Esophagus muscularis mucosa (tissue), 3 donors: ENCODE measurements around the gene TRIM7.

ENCODE experiments used
- POLR2A ChIP-seq: fragments of 450-650 bp; IDR thresholded peaks from one replicate; pipeline ENCODE4 v1.6.1; 2017; ENCODE audit warnings: antibody characterized with exemption, moderate library complexity, mild to moderate bottlenecking, low read depth
- POLR2AphosphoS5 ChIP-seq, 2 donors: sonication (generic); formaldehyde crosslinking; IDR thresholded peaks; one replicate each; pipeline ENCODE4 v1.6.1; 2017; ENCODE audit warnings: antibody characterized with exemption in 2 of 2
- TF ChIP-seq, protein P1 (sequence below), 3 experiments: fragments of 200-600 bp in 2 of 3; fragments of 450-650 bp in 1 of 3; sonication (generic) in 2 of 3; IDR thresholded peaks; one replicate each; pipeline ENCODE4 v1.5.1; 2017 to 2019; ENCODE audit warnings: antibody characterized with exemption in 3 of 3, mild to moderate bottlenecking in 2 of 3, moderate library complexity in 1 of 3

DNA sequence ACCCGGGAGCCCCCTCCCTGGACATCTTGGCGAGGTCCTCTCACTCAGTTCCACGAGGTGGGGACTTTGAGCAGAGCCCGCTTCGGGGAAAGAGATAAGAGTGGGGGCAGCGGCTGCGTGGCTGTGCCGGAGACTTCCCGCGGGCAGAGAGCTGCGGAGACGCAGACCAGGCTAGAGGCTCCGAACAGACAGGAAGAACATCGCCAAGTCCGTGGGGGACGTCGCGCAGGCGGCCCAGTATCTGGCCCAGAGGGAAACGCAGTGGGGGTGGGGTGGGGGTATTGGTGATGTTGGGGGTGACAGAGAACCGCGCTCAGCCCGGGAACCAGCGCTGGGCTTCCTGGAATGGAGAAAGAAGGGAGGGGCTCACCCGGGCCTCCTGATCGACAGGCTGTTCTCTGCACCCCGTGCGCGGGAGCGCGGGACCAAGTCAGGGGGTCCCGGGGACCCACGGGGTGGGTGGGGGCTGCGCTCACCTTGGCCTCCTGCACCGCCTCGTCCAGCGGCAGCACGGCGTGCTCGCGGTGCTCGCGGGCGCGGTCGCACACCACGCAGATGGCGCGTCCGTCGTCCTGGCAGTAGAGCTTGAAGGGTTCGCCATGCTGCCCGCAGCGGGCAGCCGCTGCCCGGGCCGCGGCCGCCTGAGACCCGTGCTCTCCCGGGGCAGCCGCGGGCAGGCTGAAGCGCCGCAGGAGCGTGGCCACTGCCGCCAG, 727 bp downstream of the TRIM7 start:
- TF ChIP-seq, protein P1, sequence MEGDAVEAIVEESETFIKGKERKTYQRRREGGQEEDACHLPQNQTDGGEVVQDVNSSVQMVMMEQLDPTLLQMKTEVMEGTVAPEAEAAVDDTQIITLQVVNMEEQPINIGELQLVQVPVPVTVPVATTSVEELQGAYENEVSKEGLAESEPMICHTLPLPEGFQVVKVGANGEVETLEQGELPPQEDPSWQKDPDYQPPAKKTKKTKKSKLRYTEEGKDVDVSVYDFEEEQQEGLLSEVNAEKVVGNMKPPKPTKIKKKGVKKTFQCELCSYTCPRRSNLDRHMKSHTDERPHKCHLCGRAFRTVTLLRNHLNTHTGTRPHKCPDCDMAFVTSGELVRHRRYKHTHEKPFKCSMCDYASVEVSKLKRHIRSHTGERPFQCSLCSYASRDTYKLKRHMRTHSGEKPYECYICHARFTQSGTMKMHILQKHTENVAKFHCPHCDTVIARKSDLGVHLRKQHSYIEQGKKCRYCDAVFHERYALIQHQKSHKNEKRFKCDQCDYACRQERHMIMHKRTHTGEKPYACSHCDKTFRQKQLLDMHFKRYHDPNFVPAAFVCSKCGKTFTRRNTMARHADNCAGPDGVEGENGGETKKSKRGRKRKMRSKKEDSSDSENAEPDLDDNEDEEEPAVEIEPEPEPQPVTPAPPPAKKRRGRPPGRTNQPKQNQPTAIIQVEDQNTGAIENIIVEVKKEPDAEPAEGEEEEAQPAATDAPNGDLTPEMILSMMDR (IDR thresholded peaks at IDR 0.05): no peak
- TF ChIP-seq POLR2AphosphoS5 (IDR thresholded peaks at IDR 0.05): no peak
- no peak for TF ChIP-seq POLR2A
